MM.1S (cell line): ENCODE results near the gene FANCM.

Source experiments
- DNase-seq: peaks from one replicate; pipeline ENCODE4 v3.0.0-alpha.2; 2015
- H2AFZ ChIP-seq: fragments of 300-600 bp; sonication (generic); 2 replicates; pipeline ENCODE4 v1.6.0; 2016; ENCODE audit warnings: antibody characterized with exemption, low read length
- H3F3A ChIP-seq: fragments of 300-600 bp; sonication (generic); 2 replicates; pipeline ENCODE4 v1.6.1; 2016; ENCODE audit warnings: mild to moderate bottlenecking, antibody characterized with exemption, low read length, moderate library complexity, mixed read lengths; ENCODE audit not compliant: insufficient read depth
- H3K27ac ChIP-seq: fragments of 300-600 bp; sonication (generic); 2 replicates; pipeline ENCODE4 v1.5.1; 2016; ENCODE audit warnings: mild to moderate bottlenecking, low read length
- H3K27me3 ChIP-seq: fragments of 300-600 bp; sonication (generic); replicated peaks from 2 replicates; pipeline ENCODE4 v1.6.0; 2016; ENCODE audit warnings: low read length; ENCODE audit not compliant: insufficient read depth
- H3K36me3 ChIP-seq: fragments of 300-600 bp; sonication (generic); replicated peaks from 2 replicates; pipeline ENCODE4 v1.6.1; 2016; ENCODE audit warnings: mild to moderate bottlenecking, low read length, mixed read lengths; ENCODE audit not compliant: insufficient read depth
- H3K4me1 ChIP-seq: fragments of 300-600 bp; sonication (generic); 2 replicates; pipeline ENCODE4 v1.6.1; 2016; ENCODE audit warnings: low read length, mixed read lengths
- H3K4me2 ChIP-seq: fragments of 300-600 bp; sonication (generic); 2 replicates; pipeline ENCODE4 v1.6.0; 2016; ENCODE audit warnings: low read depth, low read length
- H3K4me3 ChIP-seq: fragments of 300-600 bp; sonication (generic); 2 replicates; pipeline ENCODE4 v1.5.1; 2016; ENCODE audit warnings: low read length, mixed read lengths
- H3K79me2 ChIP-seq: fragments of 300-600 bp; sonication (generic); 2 replicates; pipeline ENCODE4 v1.6.1; 2016; ENCODE audit warnings: mixed run types, low read length, mixed read lengths
- H3K9ac ChIP-seq: fragments of 300-600 bp; sonication (generic); 2 replicates; pipeline ENCODE4 v1.6.1; 2016; ENCODE audit warnings: low read length, mixed read lengths
- H3K9me2 ChIP-seq: fragments of 300-600 bp; sonication (generic); replicated peaks from 2 replicates; pipeline ENCODE4 v1.6.1; 2016; ENCODE audit warnings: mild to moderate bottlenecking, low read length, mixed read lengths; ENCODE audit not compliant: insufficient read depth
- H3K9me3 ChIP-seq: fragments of 300-600 bp; sonication (generic); replicated peaks from 2 replicates; pipeline ENCODE4 v1.6.1; 2016; ENCODE audit warnings: mild to moderate bottlenecking, low read length, mixed read lengths; ENCODE audit not compliant: insufficient read depth
- H4K20me1 ChIP-seq: fragments of 300-600 bp; sonication (generic); 2 replicates; pipeline ENCODE4 v1.6.1; 2016; ENCODE audit warnings: mild to moderate bottlenecking, low read length, moderate library complexity, mixed read lengths; ENCODE audit not compliant: insufficient read depth
- CTCF ChIP-seq: fragments of 300-600 bp; sonication (generic); IDR thresholded peaks from 2 replicates; pipeline ENCODE4 v1.5.1; 2016; ENCODE audit warnings: antibody characterized with exemption, low read length, mixed read lengths
- EZH2 ChIP-seq: fragments of 300-600 bp; sonication (generic); optimal IDR thresholded peaks from 2 replicates; pipeline ENCODE3; 2017; ENCODE audit warnings: low read depth, mild to moderate bottlenecking, antibody characterized with exemption, low read length, mixed read lengths
- EZH2phosphoT487 ChIP-seq: fragments of 300-600 bp; sonication (generic); IDR thresholded peaks from 2 replicates; pipeline ENCODE4 v1.6.1; 2018; ENCODE audit warnings: antibody characterized with exemption, low read length

FANCM gene

GRCh38 chr14:45198551-45198950, 62.8 kb downstream of the FANCM start:
- H3K9me3 ChIP-seq = no peaks in the 10 kb centered on the region
- H3K9ac ChIP-seq = no peak overlapping the region
- no peaks in the 10 kb centered on the region for H3K27me3 ChIP-seq
- TF ChIP-seq EZH2 = no peak
- no peak for TF ChIP-seq CTCF
- TF ChIP-seq EZH2phosphoT487 = no peak
- no peak overlapping the region for H3K4me2 ChIP-seq
- no peaks in the 10 kb centered on the region for H3K36me3 ChIP-seq
- peaks cover 18% of the 10 kb centered on the region for H3F3A ChIP-seq
- peaks cover 21% of the 10 kb centered on the region for H3K4me1 ChIP-seq
- no peak overlapping the region for H2AFZ ChIP-seq
- H3K27ac ChIP-seq = no peak overlapping the region
- H3K9me2 ChIP-seq = no peaks in the 10 kb centered on the region
- H3K4me3 ChIP-seq = no peak overlapping the region
- no peaks in the 10 kb centered on the region for H3K79me2 ChIP-seq
- no peaks in the 10 kb centered on the region for H4K20me1 ChIP-seq
- no peak for DNase-seq

DNA sequence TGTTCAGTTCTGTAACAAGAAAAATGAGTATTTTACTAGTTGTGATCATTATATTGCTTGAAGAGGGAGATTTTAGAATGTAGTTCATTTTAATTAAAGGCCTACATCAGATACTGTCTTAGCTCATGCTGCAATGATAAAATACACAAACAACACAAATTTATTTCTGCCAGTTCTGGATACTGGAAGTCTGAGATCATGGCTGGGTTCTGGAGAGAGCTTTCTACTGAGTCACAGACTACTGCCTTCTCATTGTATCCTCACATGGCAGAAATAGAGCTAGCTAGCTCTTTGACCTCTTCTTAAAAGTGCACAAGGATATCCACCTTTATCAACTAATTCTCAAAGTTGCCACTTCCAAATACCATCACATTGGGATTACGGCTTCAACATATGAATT, 63.5 kb downstream of the FANCM start:
- no peaks in the 10 kb centered on the region for H3K79me2 ChIP-seq
- DNase-seq = no peak
- no peaks in the 10 kb centered on the region for H3K9me2 ChIP-seq
- no peak overlapping the region for H3K27ac ChIP-seq
- no peaks in the 10 kb centered on the region for H3K9me3 ChIP-seq
- H3K4me2 ChIP-seq = no peak overlapping the region
- H3K36me3 ChIP-seq = no peaks in the 10 kb centered on the region
- peaks cover 21% of the 10 kb centered on the region for H3F3A ChIP-seq
- H4K20me1 ChIP-seq = no peaks in the 10 kb centered on the region
- H3K9ac ChIP-seq = no peak overlapping the region
- TF ChIP-seq EZH2phosphoT487 (no peak), CTCF (no peak)
- no peaks in the 10 kb centered on the region for H3K27me3 ChIP-seq
- peaks cover 22% of the 10 kb centered on the region for H3K4me1 ChIP-seq
- H2AFZ ChIP-seq = no peak overlapping the region
- H3K4me3 ChIP-seq = no peak overlapping the region

GRCh38 chr14:45201905-45202304, 66.2 kb downstream of the FANCM start:
- Histone ChIP-seq H3K9me3 (no peaks in the 10 kb centered on the region), H3K9me2 (no peaks in the 10 kb centered on the region), H2AFZ (no peak overlapping the region), H3K27ac (peak overlapping the region; percentile 42; the same call in 1 of the 2 replicates), H3K9ac (no peak overlapping the region), H3K4me2 (no peak overlapping the region; the same call in 1 of the 2 replicates), H3F3A (peaks cover 15% of the 10 kb centered on the region), H3K36me3 (no peaks in the 10 kb centered on the region), H3K4me3 (no peak overlapping the region), H4K20me1 (no peaks in the 10 kb centered on the region), H3K27me3 (no peaks in the 10 kb centered on the region), H3K79me2 (no peaks in the 10 kb centered on the region), H3K4me1 (peaks cover 17% of the 10 kb centered on the region)
- DNase-seq = peak; percentile 66
- TF ChIP-seq EZH2 = no peak
- peak; percentile 51 for TF ChIP-seq CTCF
- TF ChIP-seq EZH2phosphoT487 = no peak
